GM18498 (cell line): Measurements from ENCODE around the gene UGT1A7.

Experiments used
- ATAC-seq: cut with Tn5 transposase; IDR thresholded peaks from one replicate; pipeline ENCODE4 v1.9.1; 2021; ENCODE audit warnings: mild to moderate bottlenecking, moderate library complexity; ENCODE audit not compliant: unreplicated experiment

UGT1A7 gene

DNA sequence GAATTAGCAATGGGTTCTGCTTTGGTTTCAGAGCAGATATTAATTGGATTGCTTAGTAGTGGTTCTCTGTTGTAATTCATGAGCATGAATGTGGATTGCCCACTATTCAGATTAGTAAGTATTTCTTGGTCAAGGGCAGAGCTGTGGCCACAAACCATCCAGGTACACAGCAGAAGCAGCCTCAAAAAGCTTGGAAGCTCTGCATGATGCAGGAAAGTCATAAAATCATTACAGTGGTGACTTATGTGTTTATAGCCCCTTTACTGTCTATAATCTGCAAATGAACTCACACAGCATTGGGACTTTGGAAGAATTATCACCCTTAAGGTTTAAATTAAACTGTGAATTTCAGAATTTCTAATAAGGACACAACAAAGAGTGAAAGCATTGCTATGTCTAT is 76.4 kb downstream of the UGT1A7 start:
- no peak for ATAC-seq

DNA sequence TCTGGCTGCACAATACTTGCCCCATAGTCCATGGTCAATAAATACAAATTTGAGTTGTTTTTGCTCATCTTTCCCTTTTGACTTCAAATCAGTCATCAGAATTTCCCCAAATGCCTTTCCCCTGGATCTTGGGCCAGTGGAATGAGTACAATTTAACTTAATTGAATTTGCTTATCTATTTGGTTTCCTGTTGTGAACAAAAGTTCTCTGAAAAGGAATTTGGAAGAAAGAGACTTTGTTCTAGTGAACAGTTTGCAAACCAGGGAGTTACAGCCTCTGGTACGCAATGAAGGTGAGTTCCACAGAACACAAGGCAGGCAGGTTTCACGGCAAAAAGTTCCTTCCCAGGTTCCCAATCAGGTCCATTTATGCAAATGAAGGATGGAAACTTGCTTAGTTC is 77.1 kb downstream of the UGT1A7 start:
- ATAC-seq = no peak

GRCh38 chr2:233760043-233760442 is 78.3 kb downstream of the UGT1A7 start, which contains the start of gene UGT1A1:
UGT1A1 (plus strand) TSS chr2:233760270; CDS start chr2:233760288, 18 bp downstream.
- ATAC-seq = no peak

- ATAC-seq = no peak
Measured at GRCh38 chr2:233761040-233761769, 79.5 kb downstream of the UGT1A7 start.

DNA sequence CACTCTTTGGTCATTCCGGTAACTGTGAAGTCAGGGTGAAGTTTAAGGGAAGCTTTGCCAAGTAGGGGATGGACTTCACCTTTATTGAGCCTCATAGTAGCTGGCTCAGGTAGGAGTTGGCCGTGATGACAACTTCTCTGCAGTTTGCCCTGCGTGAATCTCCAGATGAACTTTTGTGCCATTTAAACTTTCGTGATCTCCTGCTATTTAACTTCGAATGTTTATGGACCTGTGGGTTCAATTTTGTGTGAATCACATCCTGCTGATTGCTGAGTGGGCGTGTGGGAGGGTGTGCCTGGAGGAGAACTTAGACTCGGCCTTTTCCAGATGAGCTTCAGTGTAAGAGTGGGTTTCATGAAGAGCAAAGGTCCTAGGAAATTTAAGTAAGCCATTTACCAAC is 82.6 kb downstream of the UGT1A7 start:
- no peak for ATAC-seq

DNA sequence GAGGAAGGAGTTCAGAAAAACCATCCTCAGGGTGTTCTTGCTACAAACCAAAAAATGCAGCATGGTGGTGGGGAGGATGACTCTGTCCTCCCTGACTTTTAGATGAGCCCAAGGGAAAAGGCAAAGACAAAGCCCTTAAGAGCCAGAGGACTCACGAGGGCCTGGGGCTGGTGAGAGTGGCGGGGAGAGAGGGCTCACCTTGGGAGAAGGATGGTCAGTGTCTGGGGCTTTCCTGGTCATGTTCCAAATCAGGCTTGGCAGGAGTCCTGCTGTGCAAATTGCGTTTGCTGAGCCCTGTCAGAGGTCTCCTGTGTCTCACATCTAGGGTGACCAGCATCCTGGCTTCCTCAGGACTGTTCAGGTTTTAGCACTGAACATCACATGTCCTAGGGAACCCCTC is 83.1 kb downstream of the UGT1A7 start:
- no peak for ATAC-seq

DNA sequence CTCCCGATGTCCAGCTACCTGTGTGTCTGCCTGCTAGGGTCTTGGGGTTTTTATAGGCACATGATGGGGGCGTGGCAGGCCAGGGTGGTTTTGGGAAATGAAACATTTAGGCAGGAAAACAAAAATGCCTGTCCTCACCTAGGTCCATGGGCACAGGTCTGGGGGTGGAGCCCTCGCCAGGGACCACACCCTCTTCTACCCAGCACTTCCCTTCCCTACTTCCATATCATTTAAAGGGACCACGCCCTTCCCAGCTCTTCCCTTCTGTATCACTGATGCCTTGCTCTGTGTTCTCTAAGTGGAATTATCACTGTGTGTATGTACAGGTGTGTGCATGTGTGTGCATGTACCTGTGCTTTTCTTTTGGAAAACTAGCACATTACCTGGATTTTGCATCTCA is 84.7 kb downstream of the UGT1A7 start:
- no peak for ATAC-seq

GRCh38 chr2:233768076-233768475 is 86.4 kb downstream of the UGT1A7 start:
- ATAC-seq = no peak

- no peak for ATAC-seq
Measured at GRCh38 chr2:233769260-233769659, 87.6 kb downstream of the UGT1A7 start.

DNA sequence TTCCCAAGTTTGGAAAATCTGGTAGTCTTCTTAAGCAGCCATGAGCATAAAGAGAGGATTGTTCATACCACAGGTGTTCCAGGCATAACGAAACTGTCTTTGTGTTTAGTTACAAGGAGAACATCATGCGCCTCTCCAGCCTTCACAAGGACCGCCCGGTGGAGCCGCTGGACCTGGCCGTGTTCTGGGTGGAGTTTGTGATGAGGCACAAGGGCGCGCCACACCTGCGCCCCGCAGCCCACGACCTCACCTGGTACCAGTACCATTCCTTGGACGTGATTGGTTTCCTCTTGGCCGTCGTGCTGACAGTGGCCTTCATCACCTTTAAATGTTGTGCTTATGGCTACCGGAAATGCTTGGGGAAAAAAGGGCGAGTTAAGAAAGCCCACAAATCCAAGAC is 90.5 kb downstream of the UGT1A7 start:
- no peak for ATAC-seq

DNA sequence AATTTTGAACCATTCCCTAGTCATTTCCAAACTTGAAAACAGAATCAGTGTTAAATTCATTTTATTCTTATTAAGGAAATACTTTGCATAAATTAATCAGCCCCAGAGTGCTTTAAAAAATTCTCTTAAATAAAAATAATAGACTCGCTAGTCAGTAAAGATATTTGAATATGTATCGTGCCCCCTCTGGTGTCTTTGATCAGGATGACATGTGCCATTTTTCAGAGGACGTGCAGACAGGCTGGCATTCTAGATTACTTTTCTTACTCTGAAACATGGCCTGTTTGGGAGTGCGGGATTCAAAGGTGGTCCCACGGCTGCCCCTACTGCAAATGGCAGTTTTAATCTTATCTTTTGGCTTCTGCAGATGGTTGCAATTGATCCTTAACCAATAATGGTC is 90.9 kb downstream of the UGT1A7 start:
- ATAC-seq = no peak

GRCh38 chr2:233773854-233774253 is 92.2 kb downstream of the UGT1A7 start:
- no peak for ATAC-seq

DNA sequence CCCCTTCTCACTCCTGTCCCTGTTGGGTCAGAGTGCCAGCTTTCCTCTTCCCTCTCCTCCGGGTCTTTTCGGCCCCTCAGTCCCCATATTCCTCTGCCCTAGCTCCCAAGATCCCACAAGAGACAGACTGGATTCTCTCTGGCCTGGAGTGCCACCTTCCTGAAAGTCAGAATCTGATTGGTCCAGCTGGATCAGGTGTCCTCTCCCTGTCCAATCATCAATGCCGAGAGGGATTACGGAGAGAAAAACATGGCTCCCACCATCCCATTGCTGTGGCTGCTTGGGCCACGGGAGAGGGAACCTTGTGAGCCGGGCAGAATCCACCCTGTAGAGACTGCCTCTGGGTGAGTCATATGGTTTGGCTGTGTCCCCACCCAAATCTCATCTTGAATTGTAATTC is 93.7 kb downstream of the UGT1A7 start:
- ATAC-seq = no peak

GRCh38 chr2:233778030-233778429 is 96.3 kb downstream of the UGT1A7 start, which contains the start of gene MROH2A:
MROH2A (plus strand) TSS chr2:233778330; CDS start chr2:233779359, 1,029 bp downstream.
- no peak for ATAC-seq

DNA sequence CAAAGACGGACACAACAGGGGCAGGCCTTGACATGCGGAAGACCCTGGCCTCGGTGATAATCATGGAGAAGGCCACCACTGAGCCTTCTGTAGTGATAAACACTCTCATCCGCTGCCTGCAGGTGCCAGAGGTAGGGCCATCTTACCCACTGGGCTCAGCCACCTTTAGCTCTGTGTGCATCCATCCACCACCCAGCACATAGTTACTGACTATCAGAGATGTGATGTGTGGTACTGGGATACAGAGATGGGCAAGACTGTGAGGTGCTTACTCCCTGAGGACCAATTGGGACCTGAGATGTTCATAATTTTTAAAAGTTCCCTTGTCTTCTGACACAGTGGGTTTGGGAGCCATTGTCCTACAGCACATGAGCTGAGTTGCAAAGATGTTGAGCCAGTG is 98.0 kb downstream of the UGT1A7 start:
- ATAC-seq = no peak

DNA sequence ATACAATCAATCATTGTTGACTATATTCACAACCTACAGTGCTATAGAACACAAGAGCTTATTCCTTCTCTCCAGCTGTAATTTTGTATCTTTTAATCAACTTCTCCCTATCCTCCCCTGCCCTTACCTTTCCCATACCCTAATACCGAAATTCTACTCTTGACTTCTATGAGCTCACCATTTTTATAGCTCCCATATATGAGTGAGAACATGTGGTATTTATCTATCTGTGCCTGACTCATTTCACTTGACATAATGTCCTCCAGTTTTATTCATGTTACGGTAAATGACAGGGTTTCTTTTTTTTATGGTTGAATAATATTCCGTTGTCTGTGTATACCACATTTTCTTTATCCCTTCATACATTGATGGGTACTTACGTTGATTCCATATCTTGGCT is 99.1 kb downstream of the UGT1A7 start:
- no peak for ATAC-seq

GRCh38 chr2:233789554-233789953 is 107.9 kb downstream of the UGT1A7 start:
- no peak for ATAC-seq

DNA sequence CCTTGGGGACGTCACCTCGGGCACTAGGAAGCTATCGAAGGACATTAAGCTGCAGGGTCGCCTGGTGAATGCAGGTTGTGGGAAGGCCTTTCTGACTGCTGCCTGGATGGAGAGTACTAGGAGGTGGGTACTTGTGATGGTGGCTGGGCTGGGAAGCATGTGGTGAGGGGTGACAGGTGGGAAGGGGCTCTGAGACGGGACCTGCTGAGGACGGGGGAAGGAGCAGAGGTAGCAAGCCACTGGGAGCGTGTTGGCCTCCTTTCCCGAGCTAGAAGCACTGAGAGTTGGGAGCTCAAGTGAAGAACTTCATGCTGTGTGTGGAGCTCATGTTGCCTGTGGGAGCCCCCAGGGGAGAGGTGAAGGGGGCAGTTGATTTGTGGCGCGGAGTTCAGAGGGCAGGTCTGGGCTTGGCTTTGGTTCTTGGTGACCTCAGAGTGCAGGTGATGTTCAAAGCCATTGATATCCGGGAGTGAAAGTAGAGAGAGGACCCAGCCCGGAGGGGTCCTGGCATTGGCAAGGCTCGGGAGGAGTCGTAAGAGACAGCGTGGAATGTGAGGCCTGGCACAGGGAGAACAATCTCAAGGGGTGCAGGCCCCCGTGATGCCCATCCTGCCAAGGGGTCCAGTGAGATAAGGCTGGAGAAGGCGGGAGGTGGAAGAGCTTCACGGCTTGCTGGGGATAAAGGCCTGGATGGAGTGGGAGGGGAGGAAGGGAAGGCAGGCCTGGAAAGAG is 109.6 kb downstream of the UGT1A7 start:
- ATAC-seq = no peak

DNA sequence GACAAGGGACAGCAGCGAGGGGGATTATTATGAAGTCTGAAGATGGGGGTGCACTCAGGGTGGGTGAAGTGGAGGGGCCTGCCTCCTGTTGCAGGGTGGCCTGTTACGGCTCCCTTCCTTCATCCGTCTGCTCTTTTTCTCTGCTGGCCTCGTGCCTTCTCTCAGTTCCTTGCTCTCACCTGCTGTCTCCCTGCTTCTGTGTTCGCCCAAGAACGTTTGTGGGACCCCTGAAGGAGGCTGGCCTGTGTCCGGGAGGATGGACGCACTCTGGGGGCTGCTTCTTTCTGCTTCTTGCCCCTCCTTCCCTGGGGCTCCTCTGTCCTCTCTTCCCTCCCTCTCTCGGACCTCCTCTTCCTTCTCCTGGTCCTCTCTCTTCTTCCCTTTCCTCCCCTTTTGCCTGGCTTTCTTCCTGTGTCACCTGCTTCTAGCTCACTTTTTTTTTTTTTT is 110.2 kb downstream of the UGT1A7 start:
- ATAC-seq = no peak

GRCh38 chr2:233792720-233793119 is 111.0 kb downstream of the UGT1A7 start:
- ATAC-seq = no peak

- no peak for ATAC-seq
Measured at GRCh38 chr2:233793465-233794127, 111.9 kb downstream of the UGT1A7 start.
